Stomach smooth muscle (tissue), 2 donors: ENCODE results near the gene URAD.
"Not testable (repeated sequence)": the region's sequence is repeated elsewhere in the genome, so short reads cannot be mapped to it uniquely, and the experiment has no call there.

Source experiments
- H3K27ac ChIP-seq: one replicate; pipeline ENCODE4 v1.7.0; 2013; ENCODE audit warnings: mild to moderate bottlenecking, low read length, inconsistent platforms
- H3K27me3 ChIP-seq, 2 donors: one replicate each; pipeline ENCODE4 v1.7.0; 2013; ENCODE audit warnings: low read length in 2 of 2; ENCODE audit not compliant: insufficient read depth in 2 of 2, control insufficient read depth in 1 of 2
- H3K36me3 ChIP-seq, 2 donors: one replicate each; pipeline ENCODE4 v1.7.0; 2013; ENCODE audit warnings: low read length in 2 of 2; ENCODE audit not compliant: control insufficient read depth in 2 of 2, insufficient read depth in 2 of 2
- H3K4me1 ChIP-seq: one replicate; pipeline ENCODE4 v1.7.0; 2013; ENCODE audit warnings: low read length; ENCODE audit not compliant: control insufficient read depth, insufficient read depth
- H3K4me3 ChIP-seq, 2 donors: one replicate each; pipeline ENCODE4 v1.7.0; 2013; ENCODE audit warnings: low read length in 2 of 2
- H3K9ac ChIP-seq, 2 donors: one replicate each; pipeline ENCODE4 v1.7.0; 2013; ENCODE audit warnings: low read length in 2 of 2, mild to moderate bottlenecking in 1 of 2
- H3K9me3 ChIP-seq, 2 donors: one replicate each; pipeline ENCODE4 v1.7.0; 2013; ENCODE audit warnings: low read length in 2 of 2; ENCODE audit not compliant: control insufficient read depth in 2 of 2
- donor health status: healthy.
- donor health status: Pancreatic carcinoma.

The URAD gene

GRCh38 chr13:28022848-28023518 is 34.5 kb upstream of the URAD start:
- no peak overlapping the region for H3K4me3 ChIP-seq
- H3K36me3 ChIP-seq: no peaks in the 10 kb centered on the region
- no peaks in the 10 kb centered on the region for H3K9me3 ChIP-seq
- no peaks in the 10 kb centered on the region for H3K4me1 ChIP-seq
- H3K27ac ChIP-seq: no peak overlapping the region
- peaks cover 0 to 7% of the 10 kb centered on the region in 2 donors for H3K27me3 ChIP-seq
- no peak overlapping the region for H3K9ac ChIP-seq

- H3K36me3 ChIP-seq: no peaks in the 10 kb centered on the region
- no peaks in the 10 kb centered on the region for H3K9me3 ChIP-seq
- no peak overlapping the region for H3K9ac ChIP-seq
- H3K27ac ChIP-seq: no peak overlapping the region
- H3K4me1 ChIP-seq: no peaks in the 10 kb centered on the region
- H3K4me3 ChIP-seq: no peak overlapping the region
- peaks cover 4 to 11% of the 10 kb centered on the region in 2 donors for H3K27me3 ChIP-seq
Observed at GRCh38 chr13:28014301-28014700, 25.8 kb upstream of the URAD start.

GRCh38 chr13:28013482-28013881 is 25.0 kb upstream of the URAD start:
- no peaks in the 10 kb centered on the region for H3K9me3 ChIP-seq
- H3K36me3 ChIP-seq: no peaks in the 10 kb centered on the region
- H3K4me1 ChIP-seq: no peaks in the 10 kb centered on the region
- H3K9ac ChIP-seq: no peak overlapping the region
- no peak overlapping the region for H3K27ac ChIP-seq
- no peak overlapping the region for H3K4me3 ChIP-seq
- peaks cover 4 to 11% of the 10 kb centered on the region in 2 donors for H3K27me3 ChIP-seq

GRCh38 chr13:28012896-28013295 is 24.4 kb upstream of the URAD start:
- Histone ChIP-seq H3K9me3 (no peaks in the 10 kb centered on the region), H3K4me1 (no peaks in the 10 kb centered on the region), H3K27ac (no peak overlapping the region), H3K9ac (no peak overlapping the region), H3K36me3 (no peaks in the 10 kb centered on the region), H3K27me3 (peaks cover 4 to 9% of the 10 kb centered on the region in 2 donors), H3K4me3 (no peak overlapping the region)

- Histone ChIP-seq H3K4me1 (no peaks in the 10 kb centered on the region), H3K4me3 (no peak overlapping the region), H3K9ac (no peak overlapping the region), H3K27me3 (peaks cover 4 to 9% of the 10 kb centered on the region in 2 donors), H3K9me3 (no peaks in the 10 kb centered on the region), H3K27ac (no peak overlapping the region), H3K36me3 (no peaks in the 10 kb centered on the region)
Observed at GRCh38 chr13:28012383-28012782, 23.9 kb upstream of the URAD start.

- H3K9me3 ChIP-seq: no peaks in the 10 kb centered on the region
- no peak overlapping the region for H3K27ac ChIP-seq
- no peaks in the 10 kb centered on the region for H3K36me3 ChIP-seq
- H3K27me3 ChIP-seq: peaks cover 4 to 9% of the 10 kb centered on the region in 2 donors
- H3K4me3 ChIP-seq: no peak overlapping the region
- H3K4me1 ChIP-seq: no peaks in the 10 kb centered on the region
- no peak overlapping the region for H3K9ac ChIP-seq
Observed at GRCh38 chr13:28010046-28010445, 21.6 kb upstream of the URAD start.

- not testable (repeated sequence) for H3K27me3 ChIP-seq, H3K9ac ChIP-seq, H3K27ac ChIP-seq, H3K4me1 ChIP-seq, H3K36me3 ChIP-seq, H3K4me3 ChIP-seq, H3K9me3 ChIP-seq
Observed at GRCh38 chr13:28005016-28005415, 16.5 kb upstream of the URAD start.

- no peaks in the 10 kb centered on the region for H3K4me1 ChIP-seq
- no peak overlapping the region for H3K4me3 ChIP-seq
- H3K9ac ChIP-seq: no peak overlapping the region
- no peak overlapping the region for H3K27ac ChIP-seq
- H3K27me3 ChIP-seq: peaks cover 0 to 2% of the 10 kb centered on the region in 2 donors
- H3K36me3 ChIP-seq: no peaks in the 10 kb centered on the region
- H3K9me3 ChIP-seq: no peaks in the 10 kb centered on the region
Observed at GRCh38 chr13:28002886-28003698, 14.6 kb upstream of the URAD start.

- Histone ChIP-seq H3K4me1 (no peaks in the 10 kb centered on the region), H3K27ac (no peak overlapping the region), H3K9ac (no peak overlapping the region), H3K9me3 (no peaks in the 10 kb centered on the region), H3K4me3 (no peak overlapping the region), H3K36me3 (no peaks in the 10 kb centered on the region), H3K27me3 (peaks cover 0 to 2% of the 10 kb centered on the region in 2 donors)
Observed at GRCh38 chr13:28001837-28002473, 13.5 kb upstream of the URAD start.

- no peaks in the 10 kb centered on the region for H3K9me3 ChIP-seq
- H3K27ac ChIP-seq: no peak overlapping the region
- peaks cover 0 to 2% of the 10 kb centered on the region in 2 donors for H3K27me3 ChIP-seq
- no peaks in the 10 kb centered on the region for H3K4me1 ChIP-seq
- no peak overlapping the region for H3K9ac ChIP-seq
- H3K36me3 ChIP-seq: no peaks in the 10 kb centered on the region
- H3K4me3 ChIP-seq: no peak overlapping the region
Observed at GRCh38 chr13:28001049-28001448, 12.6 kb upstream of the URAD start.
